HG02763 (cell line): ENCODE measurements around the gene SLC29A1.

Experiments used
- ATAC-seq: cut with Tn5 transposase; IDR thresholded peaks from one replicate; pipeline ENCODE4 v1.9.1; 2021; ENCODE audit warnings: mild to moderate bottlenecking, moderate library complexity; ENCODE audit not compliant: unreplicated experiment

SLC29A1 gene

GRCh38 chr6:44234101-44235025, 11.0 kb downstream of the SLC29A1 start:
- no peak for ATAC-seq

DNA sequence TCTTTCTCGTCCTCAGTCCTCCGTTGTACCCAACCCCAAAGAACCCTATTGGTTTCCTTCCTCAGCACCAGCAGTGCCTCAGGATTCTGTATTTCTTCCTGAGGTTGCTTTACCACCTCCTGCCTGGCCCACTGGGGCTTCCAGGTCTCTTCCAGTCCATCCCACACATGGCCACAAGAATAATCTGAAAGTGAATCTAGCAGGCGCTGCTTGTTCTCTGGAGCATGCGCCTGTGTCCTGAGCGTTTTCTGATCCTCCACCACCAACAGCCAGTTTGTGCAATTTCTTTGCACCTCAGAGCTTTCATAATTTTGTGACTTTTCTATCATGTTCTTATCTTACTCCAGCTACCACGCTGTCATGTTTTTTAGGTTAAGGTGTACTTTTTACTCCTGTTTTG, 11.9 kb downstream of the SLC29A1 start:
- ATAC-seq: no peak

- no peak for ATAC-seq
Measured at GRCh38 chr6:44235891-44236516, 12.6 kb downstream of the SLC29A1 start.

DNA sequence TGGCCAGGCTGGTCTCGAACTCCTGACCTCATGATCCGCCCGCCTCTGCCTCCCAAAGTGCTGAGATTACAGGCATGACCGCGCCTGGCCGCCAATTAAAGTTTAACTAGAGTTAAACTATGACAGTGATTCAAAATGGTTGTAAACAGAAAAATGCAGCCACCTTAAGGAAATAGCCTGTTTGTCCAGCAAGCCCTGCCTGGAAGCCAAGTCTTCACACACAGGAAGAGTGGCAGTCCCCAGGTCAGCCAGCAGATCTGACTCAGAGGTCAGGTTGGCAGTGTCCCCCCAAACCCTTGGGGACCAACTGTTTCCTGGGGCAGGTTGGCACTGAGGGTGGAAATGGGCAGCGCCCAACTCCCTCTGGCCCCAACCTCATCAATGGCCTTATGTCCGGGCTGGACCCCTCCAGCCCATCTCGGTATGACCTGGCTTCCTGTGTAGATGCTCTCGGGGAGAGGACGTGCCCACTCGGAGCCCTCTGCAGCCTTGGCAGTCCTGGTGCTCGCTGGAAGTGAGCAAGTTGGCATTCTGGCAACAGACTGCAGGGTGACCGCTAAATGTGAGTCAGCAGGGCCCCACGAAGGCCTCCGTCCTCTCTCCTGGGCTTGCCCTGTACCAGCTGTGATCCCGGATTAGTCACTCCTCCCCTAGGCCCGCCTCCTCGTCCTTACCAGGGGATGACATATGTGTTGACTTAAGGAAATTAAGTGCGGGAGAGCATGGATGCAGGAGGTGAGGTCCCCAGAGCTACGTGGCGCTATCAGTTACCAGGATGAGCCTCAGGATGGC, 13.8 kb downstream of the SLC29A1 start:
- ATAC-seq: peak; percentile 59

DNA sequence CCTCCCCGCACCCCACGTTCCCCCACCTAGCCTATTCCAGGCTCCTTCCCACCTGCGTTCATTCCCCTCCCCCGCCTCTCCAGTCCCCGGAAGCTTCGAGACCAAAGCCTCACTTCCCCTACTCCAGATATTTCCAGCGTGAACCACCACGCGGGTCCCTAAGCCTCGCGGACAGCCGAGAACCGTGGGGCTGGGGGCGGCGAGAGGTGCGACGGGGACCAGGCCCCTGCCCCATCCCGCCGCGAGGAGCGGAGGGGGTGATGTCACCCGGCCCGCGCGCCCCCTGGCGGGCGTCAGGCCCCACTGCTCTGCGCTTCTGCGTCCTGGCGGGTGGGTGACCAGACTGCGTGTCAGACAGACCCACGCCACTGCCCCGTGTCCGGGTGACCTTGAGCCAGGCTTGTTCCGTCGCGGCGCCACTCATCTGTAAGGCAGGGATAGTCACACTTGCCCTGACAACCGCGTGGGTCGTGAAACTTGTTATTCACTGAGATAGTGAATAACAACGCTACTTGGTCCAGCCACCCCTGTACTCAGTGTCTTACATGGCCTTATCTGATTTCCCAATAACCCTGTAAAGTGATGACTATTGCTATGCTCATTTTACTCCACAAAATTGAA, 14.5 kb downstream of the SLC29A1 start:
- peak; percentile 82 for ATAC-seq

GRCh38 chr6:44238687-44239350, 15.4 kb downstream of the SLC29A1 start:
- no peak for ATAC-seq

- ATAC-seq: no peak
Measured at GRCh38 chr6:44243345-44243744, 19.9 kb downstream of the SLC29A1 start.

DNA sequence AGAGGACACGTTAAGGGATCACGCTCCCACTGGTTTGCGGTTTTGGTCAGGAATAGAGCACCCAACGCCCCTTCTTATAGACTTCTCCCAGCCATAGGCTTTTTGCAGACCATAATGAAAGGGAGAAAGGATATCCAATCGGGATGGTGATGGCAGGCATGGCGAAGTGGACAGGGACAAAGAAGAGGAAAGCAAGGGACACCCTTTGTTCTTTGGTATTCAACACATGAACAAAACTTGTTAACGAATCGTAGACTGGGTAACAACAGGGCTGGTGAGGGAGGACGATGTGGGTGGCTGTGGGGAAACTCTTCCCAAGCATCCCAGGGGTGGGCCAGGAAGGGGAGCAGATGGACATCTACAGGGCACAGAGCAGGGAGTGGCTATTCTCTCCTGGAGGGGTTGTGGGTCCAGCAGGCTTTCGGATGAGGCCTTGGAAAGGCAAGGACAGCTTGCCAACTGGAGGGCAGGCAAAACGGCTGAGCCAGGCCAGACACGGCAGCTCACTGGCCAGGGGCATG, 22.1 kb downstream of the SLC29A1 start:
- no peak for ATAC-seq

- ATAC-seq: peak; percentile 52
Measured at GRCh38 chr6:44245912-44246662, 22.7 kb downstream of the SLC29A1 start.

GRCh38 chr6:44246663-44247337, 23.4 kb downstream of the SLC29A1 start, which contains the start of gene HSP90AB1:
TSS of gene HSP90AB1 (plus strand) at chr6:44247101. CDS start at chr6:44248630, 1,529 bp downstream.
- peak; percentile 56 for ATAC-seq

GRCh38 chr6:44247338-44248302, 24.2 kb downstream of the SLC29A1 start:
- peak; percentile 33 for ATAC-seq

DNA sequence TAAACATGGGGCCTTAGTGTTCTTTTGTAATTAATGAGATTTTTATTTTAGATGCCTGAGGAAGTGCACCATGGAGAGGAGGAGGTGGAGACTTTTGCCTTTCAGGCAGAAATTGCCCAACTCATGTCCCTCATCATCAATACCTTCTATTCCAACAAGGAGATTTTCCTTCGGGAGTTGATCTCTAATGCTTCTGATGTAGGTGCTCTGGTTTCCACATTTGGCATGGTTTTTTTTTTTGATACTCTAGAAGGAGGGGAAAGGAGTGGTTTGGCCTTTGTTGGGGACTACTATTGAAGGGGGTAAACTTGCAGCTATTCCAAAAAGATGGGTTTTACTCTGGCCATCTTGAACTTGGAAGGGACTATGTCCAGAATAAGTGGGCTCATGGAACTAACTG, 25.2 kb downstream of the SLC29A1 start:
- ATAC-seq: no peak

- ATAC-seq: no peak
Measured at GRCh38 chr6:44249082-44249748, 25.8 kb downstream of the SLC29A1 start.

GRCh38 chr6:44250067-44250717, 26.8 kb downstream of the SLC29A1 start:
- ATAC-seq: no peak

GRCh38 chr6:44250718-44251123, 27.3 kb downstream of the SLC29A1 start:
- no peak for ATAC-seq
